Measurements from ENCODE around the gene NRXN3.

DNA sequence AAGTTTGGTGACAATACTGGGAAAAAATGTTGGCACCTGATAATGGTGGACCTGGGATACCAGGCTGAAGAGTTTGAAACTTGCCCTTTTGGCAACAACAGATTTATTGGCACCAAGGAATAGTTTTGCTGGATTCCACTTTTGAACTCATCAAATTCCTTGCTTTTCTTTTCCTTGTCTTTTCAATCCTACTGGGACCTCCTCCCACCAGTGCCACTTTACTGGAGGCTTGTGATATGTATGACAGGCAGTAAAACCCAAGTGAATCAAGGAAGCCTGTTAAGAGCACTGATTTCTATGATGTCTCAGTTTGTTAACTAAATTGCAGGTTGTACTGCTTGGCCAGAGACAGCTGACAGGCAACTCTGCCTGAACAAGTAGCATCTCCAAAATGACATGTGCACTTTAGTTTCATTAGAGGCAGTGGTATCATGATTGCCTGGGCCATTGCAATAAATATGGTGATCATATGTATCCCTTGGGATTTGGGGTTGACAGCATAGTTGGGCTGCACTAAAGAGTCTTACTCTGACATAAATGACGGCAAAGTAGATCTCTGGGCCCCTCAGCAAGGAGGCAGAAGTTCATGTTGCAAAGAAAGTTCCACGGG is 1475.7 kb downstream of the NRXN3 start:
- TF ChIP-seq, protein P1, sequence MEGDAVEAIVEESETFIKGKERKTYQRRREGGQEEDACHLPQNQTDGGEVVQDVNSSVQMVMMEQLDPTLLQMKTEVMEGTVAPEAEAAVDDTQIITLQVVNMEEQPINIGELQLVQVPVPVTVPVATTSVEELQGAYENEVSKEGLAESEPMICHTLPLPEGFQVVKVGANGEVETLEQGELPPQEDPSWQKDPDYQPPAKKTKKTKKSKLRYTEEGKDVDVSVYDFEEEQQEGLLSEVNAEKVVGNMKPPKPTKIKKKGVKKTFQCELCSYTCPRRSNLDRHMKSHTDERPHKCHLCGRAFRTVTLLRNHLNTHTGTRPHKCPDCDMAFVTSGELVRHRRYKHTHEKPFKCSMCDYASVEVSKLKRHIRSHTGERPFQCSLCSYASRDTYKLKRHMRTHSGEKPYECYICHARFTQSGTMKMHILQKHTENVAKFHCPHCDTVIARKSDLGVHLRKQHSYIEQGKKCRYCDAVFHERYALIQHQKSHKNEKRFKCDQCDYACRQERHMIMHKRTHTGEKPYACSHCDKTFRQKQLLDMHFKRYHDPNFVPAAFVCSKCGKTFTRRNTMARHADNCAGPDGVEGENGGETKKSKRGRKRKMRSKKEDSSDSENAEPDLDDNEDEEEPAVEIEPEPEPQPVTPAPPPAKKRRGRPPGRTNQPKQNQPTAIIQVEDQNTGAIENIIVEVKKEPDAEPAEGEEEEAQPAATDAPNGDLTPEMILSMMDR (IDR thresholded peaks at IDR 0.05; ENCODE audit: low read length), result no peak
- TF ChIP-seq EZH2 (IDR thresholded peaks at IDR 0.05; ENCODE audit: borderline replicate concordance, low read length), result no peak

Data from OCI-LY1 (cell line).